Activated CD4-positive, alpha-beta T cell treated with anti-CD3 and anti-CD28 coated beads for 36 hours (primary cell): ENCODE results near the gene ACAP2. TPM values are rescaled to one million over a fixed set of nuclear protein-coding genes. Genes with fewer than 3 reads are reported as not detected.

ENCODE experiments used
- ATAC-seq: fragments of 200-7000 bp; cut with Tn5 transposase; one replicate; pipeline ENCODE4 v1.10.0; 2021; ENCODE audit warnings: mild to moderate bottlenecking, moderate library complexity
- CTCF ChIA-PET: fragments of 350-600 bp; sonication (Branson Sonifier 250); formaldehyde crosslinking; loops from one replicate; lab custom pipeline; 2021; ENCODE audit warnings: antibody characterized with exemption; lab: Charles Lee
- POLR2A ChIA-PET: fragments of 350-600 bp; sonication (Branson Sonifier 250); formaldehyde crosslinking; loops from one replicate; lab custom pipeline; 2021; ENCODE audit warnings: antibody characterized with exemption, inconsistent platforms; lab: Charles Lee
- DNase-seq: peaks from one replicate; pipeline ENCODE4 v3.0.0-alpha.2; 2020
- H3K27ac Mint-ChIP-seq: one replicate; pipeline ENCODE4 v1.8.0; 2021; ENCODE audit warnings: mixed read lengths
- H3K27me3 Mint-ChIP-seq: one replicate; pipeline ENCODE4 v1.8.0; 2021; ENCODE audit warnings: mixed read lengths
- H3K36me3 Mint-ChIP-seq: one replicate; pipeline ENCODE4 v1.8.0; 2021; ENCODE audit warnings: low read depth, mixed read lengths
- H3K4me1 Mint-ChIP-seq: one replicate; pipeline ENCODE4 v1.8.0; 2021; ENCODE audit warnings: mixed read lengths
- H3K4me3 Mint-ChIP-seq: one replicate; pipeline ENCODE4 v1.8.0; 2021; ENCODE audit warnings: mild to moderate bottlenecking, moderate library complexity, mixed read lengths
- H3K9me3 Mint-ChIP-seq: one replicate; pipeline ENCODE4 v1.8.0; 2021; ENCODE audit warnings: low read depth, mixed read lengths
- intact Hi-C, 2 experiments: fragments of 100-400 bp; cut with DNase I in 1 of 2; cut with micrococcal nuclease in 1 of 2; formaldehyde crosslinking; loops; one replicate each; pipeline versions ENCODE4 v1.14.2 to v1.15.1; 2022 to 2024; cut with DNase I, micrococcal nuclease
- total RNA-seq, 2 experiments: library from RNA; stranded (reverse); gene quantifications; one replicate each; pipeline ENCODE4 v1.2.3, GENCODE V29; 2021

ACAP2 gene
- total RNA-seq, 2 experiments from 2014 or later: 43.7 to 51.9 TPM

DNA sequence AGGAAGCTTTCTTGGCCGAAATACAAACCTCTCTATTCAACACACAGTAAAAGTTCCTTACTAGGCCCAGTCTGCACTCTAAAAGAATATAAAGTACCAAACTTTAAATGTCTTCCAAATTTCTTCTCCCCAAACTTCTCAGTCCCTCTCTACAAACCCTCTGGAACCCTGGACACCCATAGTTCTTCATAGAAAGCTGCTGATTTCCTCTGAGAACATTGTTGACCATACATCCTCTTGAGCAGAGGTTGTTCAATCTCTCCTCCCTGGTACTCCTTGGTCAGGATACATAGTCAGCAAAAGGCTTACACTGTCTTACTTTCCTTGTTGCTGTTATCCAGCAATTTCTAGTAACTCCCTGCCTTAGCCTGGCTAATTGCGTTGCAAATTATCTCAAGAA, 3.1 kb upstream of the ACAP2 start:
- H3K27ac Mint-ChIP-seq: peak overlapping the region; percentile 24
- intact Hi-C loops: loop anchor here in 1 of 2 experiments (10.0 kb wide), 1 partner anchor 761 kb away; the partner anchor contains the start of gene FAM43A
- POLR2A ChIA-PET: no interaction called here

DNA sequence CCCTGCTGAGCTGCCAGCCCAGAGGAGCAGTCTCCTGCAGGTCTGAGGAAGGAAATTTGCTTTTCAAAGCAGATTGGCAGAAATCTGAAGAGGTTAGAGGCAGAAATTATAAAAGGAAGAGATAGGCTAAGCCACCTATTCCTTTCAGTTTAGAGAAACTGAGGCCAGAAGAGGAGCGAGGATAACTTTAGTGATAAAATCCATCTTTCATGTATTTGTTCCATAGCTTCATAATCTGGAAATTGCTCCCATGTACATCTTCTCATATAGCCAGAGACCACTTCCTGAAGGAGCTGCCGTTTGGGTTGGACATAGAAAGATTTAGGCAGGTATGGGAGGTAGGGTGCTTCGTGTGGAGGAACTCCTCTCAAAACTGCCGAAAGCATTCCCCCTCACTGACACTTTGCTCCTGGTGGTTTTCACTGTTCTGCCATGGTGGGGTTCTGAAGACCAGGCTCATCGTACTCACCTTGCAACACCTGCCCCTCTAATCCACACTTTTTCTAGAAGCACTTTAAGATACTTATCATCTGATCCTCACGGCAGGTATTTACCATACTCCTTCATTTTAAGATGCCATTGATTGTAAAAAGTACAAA, 670 bp upstream of the ACAP2 start:
- Mint-ChIP-seq H3K27me3 (no peaks in the 10 kb centered on the region), H3K36me3 (peaks cover 4% of the 10 kb centered on the region), H3K4me1 (peaks cover 41% of the 10 kb centered on the region), H3K27ac (peak overlapping the region; percentile 84), H3K4me3 (peak overlapping the region; percentile 96), H3K9me3 (no peaks in the 10 kb centered on the region)
- CTCF ChIA-PET: interaction anchor here (0.6 to 1.8 kb wide), 5 partner anchors 10 to 172 kb away, joined by 3 to 8 read pairs (median 4); partner anchors contain the start of gene XXYLT1
- ATAC-seq: no peak
- POLR2A ChIA-PET: interaction anchor here (0.5 to 1.0 kb wide), 3 partner anchors 36 to 775 kb away, joined by 3 to 6 read pairs (median 3); partner anchors contain the start of gene XXYLT1
- intact Hi-C loops: loop anchor here (1.0 to 10.0 kb wide), 13 partner anchors 36 to 1499 kb away; partner anchors contain the start of genes PPP1R2 (in 2 of the 2), ATP13A3 (in 1 of the 2), FAM43A (in 1 of the 2) and LSG1 (in 1 of the 2)
- DNase-seq: peak; percentile 15

More for the DNA sequence above, 3.1 kb upstream of the ACAP2 start:
- no peak for DNase-seq
- Mint-ChIP-seq H3K4me3 (no peak overlapping the region), H3K9me3 (no peaks in the 10 kb centered on the region), H3K36me3 (no peaks in the 10 kb centered on the region), H3K27me3 (no peaks in the 10 kb centered on the region), H3K4me1 (peaks cover 26% of the 10 kb centered on the region)
- ATAC-seq: no peak
- CTCF ChIA-PET: interaction anchor here (0.6 to 1.2 kb wide), 2 partner anchors 12 to 175 kb away, joined by 3 read pairs; partner anchors contain the start of gene XXYLT1

DNA sequence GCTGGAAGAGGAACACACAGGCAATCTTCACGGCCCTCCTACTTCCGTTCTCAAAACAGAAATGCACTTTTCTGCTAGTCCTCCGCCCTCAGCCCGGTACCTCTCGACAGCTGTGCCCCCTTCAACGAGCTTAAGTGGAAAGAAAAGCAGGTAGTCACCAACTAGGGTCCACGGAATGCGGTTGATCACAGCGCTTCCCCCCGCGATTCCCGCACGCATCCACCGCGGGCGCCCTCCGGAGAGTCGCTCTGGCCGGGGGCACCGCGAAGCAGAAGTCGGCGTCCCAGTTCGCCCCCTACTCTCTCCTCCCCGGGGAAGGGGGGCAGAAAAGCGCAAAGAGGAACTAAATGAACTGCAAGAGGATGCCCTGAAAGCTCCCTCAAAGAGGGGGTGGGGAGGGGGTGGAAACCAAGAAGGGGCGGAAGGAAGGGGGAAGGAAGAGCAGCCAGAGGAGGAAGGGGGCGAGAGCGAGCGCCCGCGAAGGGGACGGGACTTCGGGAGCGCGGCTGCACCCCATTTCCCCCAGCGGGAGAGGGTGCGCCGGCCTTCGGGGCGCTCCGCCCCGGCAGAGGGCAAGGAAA, 738 bp downstream of the ACAP2 start:
- ATAC-seq: no peak
- POLR2A ChIA-PET: interaction anchor here (0.6 to 1.0 kb wide), 2 partner anchors 34 to 96 kb away, joined by 5 to 6 read pairs; no protein-coding TSS in a partner anchor
- peak overlapping the region; percentile 96 for H3K4me3 Mint-ChIP-seq

DNA sequence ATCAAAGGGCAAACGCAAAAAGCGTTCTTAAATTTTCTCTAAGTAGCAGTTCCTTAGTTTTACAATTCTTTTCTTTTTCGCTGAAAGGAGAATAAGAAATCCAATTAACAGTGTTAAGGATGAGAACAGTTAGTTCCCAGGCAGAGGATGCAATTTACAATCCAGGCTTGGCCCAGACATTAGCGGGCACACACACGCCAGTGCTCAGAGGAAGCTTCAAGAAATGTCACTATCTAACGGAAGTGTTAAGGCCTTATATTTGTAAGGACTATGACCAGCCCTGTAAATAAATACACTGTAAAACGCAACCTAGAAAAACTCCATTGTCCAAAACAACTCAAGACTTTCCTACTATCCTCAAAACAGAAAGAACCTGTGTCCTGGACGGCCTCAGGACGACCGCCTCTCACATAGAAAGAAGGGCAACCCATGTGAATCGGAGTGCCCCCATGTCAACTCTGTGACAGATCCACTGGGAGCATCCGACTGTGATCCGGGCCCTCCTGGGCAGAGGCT, 1.3 kb downstream of the ACAP2 start:
- Mint-ChIP-seq H3K9me3 (no peaks in the 10 kb centered on the region), H3K27me3 (no peaks in the 10 kb centered on the region), H3K27ac (peak overlapping the region; percentile 91), H3K4me3 (peak overlapping the region; percentile 96), H3K4me1 (peaks cover 48% of the 10 kb centered on the region), H3K36me3 (peaks cover 4% of the 10 kb centered on the region)
- intact Hi-C loops: loop anchor here (5.0 to 10.0 kb wide), 4 partner anchors 81 to 1501 kb away; partner anchors contain the start of genes FAM43A (in 1 of the 2) and NCBP2 (in 1 of the 2)
- CTCF ChIA-PET: interaction anchor here (0.7 to 2.0 kb wide), 7 partner anchors 9 to 89 kb away, joined by 3 to 12 read pairs (median 4); no protein-coding TSS in a partner anchor
- POLR2A ChIA-PET: interaction anchor here (0.6 to 1.7 kb wide), 3 partner anchors 34 to 171 kb away, joined by 3 to 6 read pairs (median 5); partner anchors contain the start of gene XXYLT1
- ATAC-seq (no peak), DNase-seq (no peak)

More for the DNA sequence above, 738 bp downstream of the ACAP2 start:
- Mint-ChIP-seq H3K27me3 (no peaks in the 10 kb centered on the region), H3K36me3 (peaks cover 4% of the 10 kb centered on the region), H3K27ac (peak overlapping the region; percentile 91), H3K4me1 (peaks cover 46% of the 10 kb centered on the region), H3K9me3 (no peaks in the 10 kb centered on the region)
- peak; percentile 65 for DNase-seq
- CTCF ChIA-PET: interaction anchor here (1.8 to 2.0 kb wide), 2 partner anchors 10 to 171 kb away, joined by 4 to 8 read pairs; partner anchors contain the start of gene XXYLT1
- intact Hi-C loops: loop anchor here (1.0 to 10.0 kb wide), 9 partner anchors 35 to 1500 kb away; partner anchors contain the start of genes FAM43A (in 1 of the 2), NCBP2 (in 1 of the 2), PPP1R2 (in 1 of the 2) and TNK2 (in 1 of the 2)

DNA sequence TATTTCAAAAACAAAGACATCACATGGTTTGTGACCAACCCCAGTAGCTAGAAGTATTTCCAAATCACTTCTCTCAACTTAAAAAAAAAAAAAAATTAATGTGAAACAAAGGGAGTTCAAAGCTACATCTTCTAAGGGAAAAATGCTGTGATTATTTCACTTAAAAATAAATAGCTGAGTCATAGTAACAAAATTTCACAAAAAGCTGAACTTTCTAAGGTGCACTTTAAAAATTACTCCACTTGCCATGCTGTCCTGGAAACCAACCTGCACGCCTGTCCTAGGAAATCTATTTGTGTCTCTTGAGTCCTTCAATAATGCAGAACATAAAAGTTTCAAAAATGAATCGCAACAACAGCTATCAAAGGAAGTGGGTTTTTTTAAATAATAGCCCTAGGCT, 1.8 kb downstream of the ACAP2 start:
- H3K4me1 Mint-ChIP-seq: peaks cover 46% of the 10 kb centered on the region
- DNase-seq: no peak
- intact Hi-C loops: loop anchor here (5.0 to 10.0 kb wide), 4 partner anchors 81 to 1501 kb away; partner anchors contain the start of genes FAM43A (in 1 of the 2) and NCBP2 (in 1 of the 2)
- CTCF ChIA-PET: interaction anchor here (0.6 to 2.0 kb wide), 8 partner anchors 9 to 89 kb away, joined by 3 to 12 read pairs (median 4); no protein-coding TSS in a partner anchor
- H3K36me3 Mint-ChIP-seq: peaks cover 4% of the 10 kb centered on the region
- no peak for ATAC-seq
- no peaks in the 10 kb centered on the region for H3K27me3 Mint-ChIP-seq
- POLR2A ChIA-PET: interaction anchor here (0.9 to 1.7 kb wide), 2 partner anchors 34 to 170 kb away, joined by 3 to 6 read pairs; partner anchors contain the start of gene XXYLT1
- H3K4me3 Mint-ChIP-seq: peak overlapping the region; percentile 96
- no peaks in the 10 kb centered on the region for H3K9me3 Mint-ChIP-seq
- peak overlapping the region; percentile 91 for H3K27ac Mint-ChIP-seq

DNA sequence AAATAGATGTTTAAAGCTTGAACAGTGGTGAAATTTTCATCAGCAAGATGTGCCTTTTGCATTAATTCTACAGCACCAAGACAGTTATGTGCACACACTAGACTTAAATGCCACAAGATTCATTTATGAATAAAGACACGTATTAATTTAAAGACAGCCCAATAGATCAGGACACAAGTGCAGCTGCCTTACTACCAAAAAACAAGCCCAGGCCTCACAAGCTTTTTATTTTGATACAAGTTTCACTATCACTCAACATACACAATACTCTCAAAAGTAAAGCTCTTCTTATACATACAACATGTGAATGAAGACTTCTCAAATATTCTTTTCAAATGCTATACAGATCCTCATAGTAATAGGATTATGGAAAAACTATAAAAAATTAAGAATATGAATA, 2.4 kb downstream of the ACAP2 start:
- no peaks in the 10 kb centered on the region for H3K27me3 Mint-ChIP-seq
- no peak for ATAC-seq
- H3K4me3 Mint-ChIP-seq: peak overlapping the region; percentile 15
- peaks cover 4% of the 10 kb centered on the region for H3K36me3 Mint-ChIP-seq
- ChIA-PET POLR2A (interaction anchor here (0.6 to 1.7 kb wide), 5 partner anchors 22 to 749 kb away, joined by 3 to 6 read pairs (median 3); partner anchors contain the start of gene XXYLT1), CTCF (interaction anchor here (0.6 to 2.0 kb wide), 8 partner anchors 8 to 445 kb away, joined by 3 to 12 read pairs (median 4); no protein-coding TSS in a partner anchor)
- DNase-seq: no peak
- peak overlapping the region; percentile 65 for H3K27ac Mint-ChIP-seq
- peaks cover 46% of the 10 kb centered on the region for H3K4me1 Mint-ChIP-seq
- intact Hi-C loops: loop anchor here (5.0 to 10.0 kb wide), 4 partner anchors 82 to 1502 kb away; partner anchors contain the start of genes FAM43A (in 1 of the 2) and NCBP2 (in 1 of the 2)
- H3K9me3 Mint-ChIP-seq: no peaks in the 10 kb centered on the region

DNA sequence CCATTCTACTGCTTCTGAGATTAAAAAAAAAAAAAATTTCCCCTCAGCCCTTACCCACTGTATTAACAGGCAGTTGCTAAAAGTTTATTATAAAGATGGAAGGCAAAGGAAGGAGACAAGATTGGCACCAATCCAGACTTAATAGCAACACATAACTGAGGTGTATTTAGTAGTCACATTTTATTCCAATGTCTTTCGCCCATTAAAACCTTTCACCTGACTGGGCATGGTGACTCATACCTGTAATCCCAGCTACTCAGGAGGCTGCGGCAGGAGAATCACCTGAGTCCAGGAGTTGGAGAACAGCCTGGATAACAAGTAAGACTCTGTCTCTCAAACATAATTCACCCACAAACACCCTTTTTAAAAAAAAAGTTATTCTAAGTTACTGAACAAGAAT, 4.4 kb downstream of the ACAP2 start:
- H3K36me3 Mint-ChIP-seq: peaks cover 4% of the 10 kb centered on the region
- no peak overlapping the region for H3K4me3 Mint-ChIP-seq
- ChIA-PET POLR2A (no interaction called here), CTCF (no interaction called here)
- no peaks in the 10 kb centered on the region for H3K27me3 Mint-ChIP-seq
- no peaks in the 10 kb centered on the region for H3K9me3 Mint-ChIP-seq
- no peak for ATAC-seq
- intact Hi-C loops: no loop called here
- DNase-seq: no peak
- H3K27ac Mint-ChIP-seq: no peak overlapping the region
- H3K4me1 Mint-ChIP-seq: peaks cover 46% of the 10 kb centered on the region

DNA sequence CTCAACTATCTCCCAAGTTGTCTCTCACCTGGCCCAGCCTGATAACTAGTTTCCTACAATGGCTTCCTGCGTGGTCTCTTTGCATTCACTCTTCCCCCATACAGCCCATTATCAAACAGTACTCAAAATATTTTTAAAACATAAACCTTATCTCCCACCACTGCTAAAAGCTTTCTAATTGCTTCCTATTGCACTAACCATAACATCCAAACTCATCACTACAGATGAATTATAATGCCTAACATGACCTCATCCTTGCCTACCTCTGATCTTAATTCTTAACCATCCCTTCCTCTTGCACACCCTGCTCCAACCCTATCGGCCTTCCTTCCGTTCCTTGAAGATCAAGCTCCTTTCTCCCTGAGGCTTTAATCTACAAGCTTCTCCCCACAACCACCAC, 17.0 kb downstream of the ACAP2 start:
- ATAC-seq: no peak
- ChIA-PET POLR2A (no interaction called here), CTCF (interaction anchor here (0.6 kb wide), 2 partner anchors 138 to 916 kb away, joined by 3 to 4 read pairs; no protein-coding TSS in a partner anchor)
- H3K27ac Mint-ChIP-seq: no peak overlapping the region
- no peak for DNase-seq
- H3K36me3 Mint-ChIP-seq: peaks cover 5% of the 10 kb centered on the region
- intact Hi-C loops: no loop called here
- H3K9me3 Mint-ChIP-seq: no peaks in the 10 kb centered on the region
- H3K27me3 Mint-ChIP-seq: no peaks in the 10 kb centered on the region
- H3K4me1 Mint-ChIP-seq: peaks cover 55% of the 10 kb centered on the region
- no peak overlapping the region for H3K4me3 Mint-ChIP-seq

DNA sequence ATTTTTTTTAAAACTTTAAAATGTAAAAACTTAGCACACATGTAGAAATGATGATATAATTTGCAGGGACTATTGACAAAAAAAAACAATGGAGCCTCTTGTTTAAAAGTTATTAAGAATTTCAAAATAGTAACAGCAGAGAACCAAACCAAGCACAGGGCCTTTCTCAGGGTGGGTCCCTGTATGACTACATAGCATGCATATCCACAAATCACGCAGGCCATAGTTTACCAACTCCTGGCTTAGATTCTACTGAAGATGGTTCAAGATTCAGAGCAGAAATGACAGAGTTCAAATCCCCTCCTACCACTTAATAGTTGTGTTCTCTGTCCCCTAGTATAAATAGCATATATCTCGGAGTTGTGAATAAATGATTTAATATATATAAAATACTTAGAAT, 19.0 kb downstream of the ACAP2 start:
- Mint-ChIP-seq H3K9me3 (no peaks in the 10 kb centered on the region), H3K27me3 (no peaks in the 10 kb centered on the region), H3K4me1 (peaks cover 42% of the 10 kb centered on the region), H3K27ac (no peak overlapping the region), H3K36me3 (peaks cover 4% of the 10 kb centered on the region), H3K4me3 (no peak overlapping the region)
- no peak for ATAC-seq
- intact Hi-C loops: no loop called here
- CTCF ChIA-PET: no interaction called here
- POLR2A ChIA-PET: no interaction called here
- DNase-seq: no peak

DNA sequence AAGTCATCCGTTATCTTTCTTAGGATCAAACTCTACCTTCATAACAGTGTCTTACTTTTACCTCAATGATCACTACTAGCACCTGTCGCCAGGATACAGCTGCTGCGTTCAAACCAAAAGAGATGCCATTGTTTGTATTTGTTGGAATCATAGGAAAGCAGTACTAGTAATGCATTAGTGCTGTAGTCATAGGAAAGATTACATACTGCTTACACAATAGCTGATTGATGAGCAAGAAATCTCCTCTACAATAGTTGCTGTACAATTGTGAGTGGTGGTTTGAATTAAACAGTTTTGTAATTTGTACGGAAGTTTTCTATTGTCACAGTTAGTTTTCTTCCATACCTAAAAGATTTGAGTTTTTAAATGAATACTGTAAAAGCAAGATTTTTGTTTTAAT, 21.4 kb downstream of the ACAP2 start:
- POLR2A ChIA-PET: no interaction called here

More for the DNA sequence above, 21.4 kb downstream of the ACAP2 start:
- no peak for ATAC-seq
- H3K36me3 Mint-ChIP-seq: no peaks in the 10 kb centered on the region
- no peak overlapping the region for H3K27ac Mint-ChIP-seq
- no peaks in the 10 kb centered on the region for H3K27me3 Mint-ChIP-seq
- H3K4me3 Mint-ChIP-seq: no peak overlapping the region
- intact Hi-C loops: no loop called here
- DNase-seq: no peak
- CTCF ChIA-PET: no interaction called here
- H3K9me3 Mint-ChIP-seq: no peaks in the 10 kb centered on the region
- H3K4me1 Mint-ChIP-seq: peaks cover 45% of the 10 kb centered on the region
